A673 (cell line): ENCODE measurements around the gene C9orf85. TPM values are rescaled to one million over a fixed set of nuclear protein-coding genes. Genes with fewer than 3 reads are reported as not detected.
A peak's percentile ranks its signal among the peaks of the same experiment; 100 is the strongest.

ENCODE experiments used
- Bru-seq: library from RNA; stranded (reverse); fragments of 400-500 nt; gene quantifications from one replicate; lab custom pipeline; 2021; lab: Mats Ljungman, UMichigan
- BruChase-seq, 2 experiments: library from RNA; stranded (reverse); fragments of 400-500 nt; gene quantifications; one replicate each; lab custom pipeline; 2021; lab: Mats Ljungman, UMichigan
- BruUV-seq: library from RNA; stranded (reverse); fragments of 400-500 nt; replicated peaks from 2 replicates; lab custom pipeline; 2021; lab: Mats Ljungman, UMichigan
- CTCF ChIA-PET: fragments of 300-600 bp; sonication (Branson Sonifier 250); formaldehyde crosslinking; loops from one replicate; lab custom pipeline; 2022; ENCODE audit warnings: antibody characterized with exemption; lab: Charles Lee
- POLR2A ChIA-PET: fragments of 300-600 bp; sonication (Branson Sonifier 250); formaldehyde crosslinking; loops from one replicate; lab custom pipeline; 2022; ENCODE audit warnings: antibody characterized with exemption; ENCODE audit not compliant: low non-redundant PET; lab: Charles Lee
- DNase-seq: peaks from one replicate; pipeline ENCODE4 v3.0.0-alpha.2; 2015; ENCODE audit warnings: low spot score
- H3K27ac ChIP-seq: fragments of 200-600 bp; sonication (generic); 2 replicates; pipeline ENCODE4 v1.5.1; 2016; ENCODE audit warnings: mixed run types, low read depth, mild to moderate bottlenecking, mixed read lengths, antibody characterized with exemption, low read length; ENCODE audit not compliant: poor library complexity, severe bottlenecking
- H3K27me3 ChIP-seq: fragments of 200-600 bp; sonication (generic); replicated peaks from 2 replicates; pipeline ENCODE4 v1.6.1; 2017; ENCODE audit warnings: mixed run types, low read depth, mild to moderate bottlenecking, mixed read lengths, antibody characterized with exemption, low read length; ENCODE audit not compliant: insufficient read depth, poor library complexity
- H3K36me3 ChIP-seq: fragments of 200-600 bp; sonication (generic); 2 replicates; pipeline ENCODE4 v1.6.1; 2016; ENCODE audit warnings: mixed run types, mild to moderate bottlenecking, mixed read lengths, antibody characterized with exemption, low read length; ENCODE audit not compliant: insufficient read depth, poor library complexity, severe bottlenecking
- H3K4me1 ChIP-seq: fragments of 200-600 bp; sonication (generic); 2 replicates; pipeline ENCODE4 v1.6.1; 2017; ENCODE audit warnings: mixed run types, mild to moderate bottlenecking, mixed read lengths, antibody characterized with exemption, low read length; ENCODE audit not compliant: insufficient read depth, poor library complexity, severe bottlenecking
- H3K4me3 ChIP-seq: fragments of 200-600 bp; sonication (generic); 2 replicates; pipeline ENCODE4 v1.5.1; 2016; ENCODE audit warnings: low read depth, mixed run types, mild to moderate bottlenecking, mixed read lengths, low read length; ENCODE audit not compliant: poor library complexity, severe bottlenecking
- H3K9me3 ChIP-seq: fragments of 200-600 bp; sonication (generic); 2 replicates; pipeline ENCODE4 v1.6.1; 2016; ENCODE audit warnings: mixed run types, low read depth, mild to moderate bottlenecking, mixed read lengths, antibody characterized with exemption, low read length; ENCODE audit not compliant: poor library complexity, severe bottlenecking
- EZH2 ChIP-seq: fragments of 200-600 bp; sonication (generic); IDR thresholded peaks from 2 replicates; pipeline ENCODE4 v1.6.1; 2017; ENCODE audit warnings: borderline replicate concordance, low read depth, mild to moderate bottlenecking, mixed read lengths, antibody characterized with exemption, low read length; ENCODE audit not compliant: poor library complexity, severe bottlenecking
- intact Hi-C: fragments of 100-400 bp; cut with micrococcal nuclease; formaldehyde crosslinking; loops from one replicate; pipeline ENCODE4 v1.10.0; 2022; ENCODE audit not compliant: unreplicated experiment
- long read RNA-seq: library from polyadenylated mRNA; stranded (forward); transcript quantifications from one replicate; pipeline ENCODE4 v2.0.0, GENCODE V29; 2022
- total RNA-seq: library from RNA; stranded (reverse); gene quantifications from 2 replicates; pipeline ENCODE4 v1.2.3, GENCODE V29; 2021
- TF ChIP-seq, protein P1 (sequence below): fragments of 300-800, 200-600 bp; sonication (generic); conservative IDR thresholded peaks from 2 replicates; pipeline ENCODE4 v1.5.1; 2017; ENCODE audit warnings: low read depth, mild to moderate bottlenecking, antibody characterized with exemption, low read length, moderate library complexity, mixed read lengths

The C9orf85 gene, protein sequence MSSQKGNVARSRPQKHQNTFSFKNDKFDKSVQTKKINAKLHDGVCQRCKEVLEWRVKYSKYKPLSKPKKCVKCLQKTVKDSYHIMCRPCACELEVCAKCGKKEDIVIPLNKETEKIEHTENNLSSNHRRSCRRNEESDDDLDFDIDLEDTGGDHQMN
- total RNA-seq: 9.4 and 9.8 TPM in 2 replicates
- percentile 68 among the genes with signal in this experiment for Bru-seq, nascent RNA
- percentile 62 among the genes with signal in this experiment for BruChase-seq, experiment 1, labeled RNA remaining after a 2-hour chase
- BruChase-seq, experiment 2, labeled RNA remaining after a 6-hour chase: percentile 59 among the genes with signal in this experiment
- long read RNA-seq, transcript C9orf85-201 (4 exons, 1,279 nt): major isoform, 8 of 14 reads
- long read RNA-seq, partial matches to known transcripts: 0 of 14 reads
- long read RNA-seq, other reads (novel, unspliced or antisense): 3 of 14 reads

DNA sequence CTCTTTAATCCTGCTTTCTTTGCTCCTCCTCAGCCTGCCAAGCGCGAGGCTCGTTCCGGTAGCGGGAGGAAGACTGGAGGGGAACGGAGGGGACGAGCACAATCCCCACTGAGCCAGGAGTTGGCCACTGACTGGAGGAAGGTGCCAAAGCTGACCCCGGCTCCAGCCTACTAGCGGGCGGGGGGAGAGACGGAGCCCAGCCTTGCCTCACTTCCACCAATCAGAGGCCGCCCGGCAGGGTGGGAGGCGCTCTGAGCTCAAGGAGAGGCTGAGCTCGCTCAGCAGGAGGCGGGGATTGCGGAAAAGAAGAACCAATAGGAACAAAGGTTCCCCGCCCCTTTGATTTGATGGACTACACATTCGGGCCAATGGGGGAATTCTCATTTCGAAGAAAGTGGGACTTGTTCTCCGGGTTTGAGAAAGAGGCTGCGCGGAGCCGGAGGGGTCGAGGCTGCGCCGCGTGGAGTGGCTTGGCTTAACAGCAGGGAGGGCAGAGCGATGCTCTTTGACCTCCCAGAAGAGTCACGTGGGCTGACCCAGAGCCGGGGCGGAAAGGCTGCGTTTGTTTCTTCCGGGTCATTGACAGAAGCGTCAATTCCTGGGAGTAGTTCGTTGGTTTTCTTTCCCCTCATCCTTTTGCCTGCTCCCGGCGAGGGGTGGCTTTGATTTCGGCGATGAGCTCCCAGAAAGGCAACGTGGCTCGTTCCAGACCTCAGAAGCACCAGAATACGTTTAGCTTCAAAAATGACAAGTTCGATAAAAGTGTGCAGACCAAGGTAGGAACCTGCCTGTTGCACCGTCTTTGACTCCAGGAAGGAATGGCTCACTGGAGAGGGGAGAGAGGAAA is at the start of gene C9orf85, which contains the start of gene ABHD17B:
Gene C9orf85, plus strand, starts transcription at position 579 of the 847 bp plus-strand sequence. Its CDS starts 96 bp downstream, at position 675.
Gene ABHD17B, minus strand, starts transcription at position 133 of the 847 bp plus-strand sequence. CDS start 36,113 bp downstream, outside the sequence.
- Histone ChIP-seq H3K27me3 (no peaks in the 10 kb centered on the region), H3K27ac (peak within 1 kb of the TSS; percentile 81), H3K4me3 (peak within 1 kb of the TSS; percentile 79), H3K36me3 (no peaks in the 10 kb centered on the region), H3K9me3 (no peaks in the 10 kb centered on the region), H3K4me1 (peaks cover 10% of the 10 kb centered on the region)
- no TSS peak for BruUV-seq
- intact Hi-C loops: loop anchor here (5.0 kb wide), 1 partner anchor 144 kb away; the partner anchor contains the start of gene CEMIP2
- peak; percentile 99 for DNase-seq
- POLR2A ChIA-PET: interaction anchor here (0.5 to 0.7 kb wide), 3 partner anchors 66 to 158 kb away, joined by 3 to 6 read pairs (median 3); no protein-coding TSS in a partner anchor
- CTCF ChIA-PET: no interaction called here
- no peak for TF ChIP-seq EZH2
- TF ChIP-seq, protein P1, sequence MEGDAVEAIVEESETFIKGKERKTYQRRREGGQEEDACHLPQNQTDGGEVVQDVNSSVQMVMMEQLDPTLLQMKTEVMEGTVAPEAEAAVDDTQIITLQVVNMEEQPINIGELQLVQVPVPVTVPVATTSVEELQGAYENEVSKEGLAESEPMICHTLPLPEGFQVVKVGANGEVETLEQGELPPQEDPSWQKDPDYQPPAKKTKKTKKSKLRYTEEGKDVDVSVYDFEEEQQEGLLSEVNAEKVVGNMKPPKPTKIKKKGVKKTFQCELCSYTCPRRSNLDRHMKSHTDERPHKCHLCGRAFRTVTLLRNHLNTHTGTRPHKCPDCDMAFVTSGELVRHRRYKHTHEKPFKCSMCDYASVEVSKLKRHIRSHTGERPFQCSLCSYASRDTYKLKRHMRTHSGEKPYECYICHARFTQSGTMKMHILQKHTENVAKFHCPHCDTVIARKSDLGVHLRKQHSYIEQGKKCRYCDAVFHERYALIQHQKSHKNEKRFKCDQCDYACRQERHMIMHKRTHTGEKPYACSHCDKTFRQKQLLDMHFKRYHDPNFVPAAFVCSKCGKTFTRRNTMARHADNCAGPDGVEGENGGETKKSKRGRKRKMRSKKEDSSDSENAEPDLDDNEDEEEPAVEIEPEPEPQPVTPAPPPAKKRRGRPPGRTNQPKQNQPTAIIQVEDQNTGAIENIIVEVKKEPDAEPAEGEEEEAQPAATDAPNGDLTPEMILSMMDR: no peak

DNA sequence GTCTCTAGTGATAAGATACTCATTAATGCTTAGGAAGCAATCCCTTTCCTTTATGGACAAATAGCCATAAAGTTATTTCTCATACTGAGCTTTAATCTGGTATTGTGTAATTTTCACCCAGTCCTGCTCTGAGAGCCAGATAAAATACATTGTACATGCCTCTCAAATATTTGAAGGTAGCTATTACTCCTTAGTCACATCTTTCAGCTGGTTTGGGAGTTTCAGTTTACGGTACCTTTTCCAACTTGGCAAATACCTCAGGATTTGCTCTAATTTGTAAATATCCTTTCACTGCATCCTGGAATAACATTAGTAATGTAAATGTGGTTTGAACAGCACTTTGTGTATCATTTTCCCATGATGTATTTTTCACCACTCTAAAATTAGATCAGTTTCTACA is 47.8 kb upstream of the C9orf85 start:
- CTCF ChIA-PET: no interaction called here
- POLR2A ChIA-PET: no interaction called here
- Histone ChIP-seq H3K9me3 (peaks cover 13% of the 10 kb centered on the region), H3K27me3 (no peaks in the 10 kb centered on the region), H3K4me3 (no peak overlapping the region), H3K36me3 (peaks cover 5% of the 10 kb centered on the region), H3K4me1 (no peaks in the 10 kb centered on the region), H3K27ac (no peak overlapping the region)
- intact Hi-C loops: no loop called here
- no peak for TF ChIP-seq EZH2
- TF ChIP-seq, protein P1: no peak
- BruUV-seq: no TSS peak
- DNase-seq: no peak

DNA sequence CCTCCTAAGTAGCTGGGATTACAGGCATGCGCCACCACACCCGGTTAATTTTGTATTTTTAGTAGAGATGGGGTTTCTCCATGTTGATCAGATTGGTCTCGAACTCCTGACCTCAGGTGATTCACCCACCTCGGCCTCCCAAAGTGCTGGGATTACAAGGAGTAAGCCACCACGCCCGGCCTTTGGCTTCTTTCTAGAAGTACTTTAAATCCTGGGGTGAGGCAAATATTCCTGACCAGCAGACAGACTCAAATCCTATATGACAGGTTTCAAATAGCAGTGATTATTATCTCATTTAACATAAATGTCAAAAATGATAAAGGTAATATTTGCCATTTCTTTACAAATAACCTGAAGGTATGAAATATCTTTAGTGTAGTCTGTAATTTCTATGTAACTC is 36.1 kb upstream of the C9orf85 start:
- ChIA-PET POLR2A (no interaction called here), CTCF (no interaction called here)
- H3K9me3 ChIP-seq: peaks cover 36% of the 10 kb centered on the region
- H3K4me1 ChIP-seq: no peaks in the 10 kb centered on the region
- H3K4me3 ChIP-seq: no peak overlapping the region
- no TSS peak for BruUV-seq
- no peak for DNase-seq
- no peaks in the 10 kb centered on the region for H3K27me3 ChIP-seq
- intact Hi-C loops: no loop called here
- TF ChIP-seq, protein P1: no peak
- no peak for TF ChIP-seq EZH2
- H3K36me3 ChIP-seq: no peaks in the 10 kb centered on the region
- no peak overlapping the region for H3K27ac ChIP-seq
